Measurements from ENCODE around the gene SMYD5.
"Not testable (repeated sequence)": the region's sequence is repeated elsewhere in the genome, so short reads cannot be mapped to it uniquely, and the experiment has no call there.

Gene SMYD5

GRCh38 chr2:73259704-73260337 lies 45.8 kb downstream of the SMYD5 start:
- no peak for DNase-seq (ENCODE audit: low read depth)

DNA sequence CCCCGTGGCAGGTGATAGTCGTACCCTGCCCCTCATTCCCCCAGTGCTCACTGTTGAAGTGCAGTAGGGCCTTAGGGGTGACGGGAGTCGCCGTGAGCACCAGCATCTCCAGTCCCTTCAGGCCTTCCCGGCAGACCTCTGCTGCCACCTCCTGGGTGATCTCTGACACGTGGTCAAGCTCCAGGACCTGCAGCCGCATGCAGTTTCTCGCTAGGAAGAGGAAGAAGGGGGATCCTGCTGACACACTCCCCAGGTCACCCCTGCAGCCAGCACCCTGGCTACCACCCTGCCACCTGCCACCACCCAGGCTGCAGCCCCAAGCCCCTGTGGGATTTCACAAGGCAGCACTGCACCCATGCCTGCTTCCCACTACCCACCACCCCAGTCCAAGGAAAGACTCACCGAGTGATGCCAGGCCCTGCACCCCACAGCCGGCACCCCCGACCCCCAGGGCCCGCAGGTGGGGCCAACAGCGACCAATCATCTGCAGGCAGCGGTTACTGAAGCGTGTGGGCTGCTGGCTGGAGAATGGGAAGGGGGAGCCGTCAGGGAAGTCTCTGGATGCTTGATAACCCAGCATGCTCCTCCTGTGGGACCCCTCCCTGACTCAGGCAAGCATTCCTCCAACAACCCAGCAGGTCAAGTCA lies 46.4 kb downstream of the SMYD5 start:
- peak; percentile 60 for DNase-seq (ENCODE audit: low read depth)

- no peak for DNase-seq (ENCODE audit: low read depth)
Observed at GRCh38 chr2:73262108-73262651, 48.1 kb downstream of the SMYD5 start.

DNA sequence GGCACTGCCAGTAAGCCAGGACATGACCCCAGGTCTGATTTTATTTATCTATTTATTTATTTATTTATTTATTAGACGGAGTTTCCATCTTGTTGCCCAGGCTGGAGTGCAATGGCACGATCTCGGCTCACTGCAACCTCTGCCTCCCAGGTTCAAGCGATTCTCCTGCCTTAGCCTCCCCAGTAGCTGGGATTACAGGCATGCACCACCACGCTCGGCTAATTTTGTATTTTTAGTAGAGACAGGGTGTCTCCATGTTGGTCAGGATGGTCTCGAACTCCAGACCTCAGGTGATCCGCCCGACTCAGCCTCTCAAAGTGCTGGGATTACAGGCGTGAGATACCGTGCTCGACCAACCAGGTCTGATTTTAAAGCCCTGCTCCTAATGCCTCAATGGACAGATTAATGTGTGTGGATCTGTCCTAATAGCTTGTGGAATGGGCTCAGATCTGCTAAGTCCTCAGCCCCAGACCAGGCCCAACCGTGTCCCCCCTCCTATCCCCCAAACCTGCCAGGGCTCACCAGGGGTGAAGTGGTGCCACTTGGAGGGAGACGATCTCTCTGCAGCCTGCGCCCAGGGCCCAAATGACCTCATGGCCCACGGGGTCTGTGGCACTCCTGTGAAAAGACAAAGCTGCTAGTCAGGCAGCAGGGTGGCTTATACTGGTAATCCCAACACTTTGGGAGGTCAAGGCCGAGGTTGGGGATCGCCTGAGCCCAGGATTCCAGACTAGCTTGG lies 48.8 kb downstream of the SMYD5 start:
- not testable (repeated sequence) for DNase-seq (ENCODE audit: low read depth)

GRCh38 chr2:73263540-73264331 lies 49.7 kb downstream of the SMYD5 start:
- DNase-seq (ENCODE audit: low read depth), result no peak

DNA sequence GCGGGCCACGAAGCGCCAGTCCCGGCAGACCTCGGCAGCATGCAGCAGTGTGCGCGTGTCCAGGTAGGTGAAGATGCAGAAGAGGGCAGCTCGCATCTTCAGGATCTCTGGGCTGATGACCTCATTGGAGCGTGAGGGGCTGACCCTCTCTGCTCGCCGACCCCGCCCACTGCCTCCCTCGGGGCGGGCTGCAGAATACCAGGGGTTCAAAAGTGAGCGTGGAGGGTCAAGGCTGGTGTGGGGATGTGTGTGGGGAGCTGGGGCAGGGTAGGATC lies 50.2 kb downstream of the SMYD5 start:
- no peak for DNase-seq (ENCODE audit: low read depth)

DNA sequence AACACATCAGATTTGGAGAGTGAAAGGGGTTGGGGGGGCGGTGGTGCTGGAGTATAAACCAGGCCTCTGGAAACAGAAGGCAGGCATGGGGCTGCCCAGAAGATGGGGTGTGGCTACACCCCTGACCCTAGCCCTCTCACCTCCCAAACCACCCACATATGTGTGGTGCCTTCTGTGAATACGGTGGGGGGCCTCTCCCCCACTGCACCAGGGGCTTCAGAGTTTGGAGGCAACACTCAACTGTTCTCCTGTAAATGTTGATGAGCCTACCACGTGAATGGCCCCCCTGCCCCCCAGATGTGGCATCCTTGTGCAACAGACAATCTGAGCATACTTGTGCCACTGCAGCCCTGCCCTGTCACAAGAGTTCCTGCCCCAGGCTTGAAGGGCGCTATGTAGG lies 50.7 kb downstream of the SMYD5 start:
- DNase-seq (ENCODE audit: low read depth), result no peak

- no peak for DNase-seq (ENCODE audit: low read depth)
Observed at GRCh38 chr2:73265298-73266060, 51.4 kb downstream of the SMYD5 start.

DNA sequence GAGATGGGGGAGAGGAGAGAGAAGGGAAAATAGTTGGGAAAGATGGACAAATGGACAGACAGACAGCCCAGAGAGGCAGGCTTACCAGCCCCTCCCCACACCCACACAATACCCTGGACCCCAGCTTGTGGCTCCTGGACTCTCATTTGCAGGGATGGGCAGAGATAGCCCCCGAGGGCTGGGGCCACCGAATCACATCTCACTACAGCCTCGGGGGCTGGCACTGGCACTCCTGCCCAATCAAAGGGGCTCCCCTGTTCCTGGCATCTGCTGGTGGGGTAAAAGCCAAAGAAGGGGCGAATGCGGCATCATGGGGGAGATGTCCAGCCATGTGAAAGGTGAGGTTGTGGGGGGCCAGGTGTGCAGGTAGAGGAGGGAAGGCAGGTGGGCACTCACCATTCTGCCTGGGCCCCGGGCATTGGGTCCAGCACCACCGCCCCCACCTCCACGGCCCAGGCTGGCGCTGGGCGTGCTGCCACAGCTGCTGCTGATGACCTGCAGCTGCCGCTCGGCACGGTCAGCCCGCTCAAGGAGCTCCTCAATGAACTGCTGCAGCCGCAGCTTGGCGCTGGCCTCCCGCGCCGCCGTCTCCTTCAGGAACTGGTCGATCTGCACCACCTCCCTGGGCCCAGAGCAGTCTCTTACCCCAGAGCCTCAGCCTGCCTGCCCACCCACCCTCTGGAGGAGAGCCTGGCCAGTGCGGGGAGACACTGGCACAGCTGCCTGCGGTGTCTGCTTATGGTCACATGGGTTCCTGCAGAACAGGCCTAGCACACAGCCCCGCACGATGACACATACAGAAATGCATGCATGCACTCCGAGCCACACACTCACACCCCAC lies 52.2 kb downstream of the SMYD5 start:
- DNase-seq (ENCODE audit: low read depth), result no peak

- no peak for DNase-seq (ENCODE audit: low read depth)
Observed at GRCh38 chr2:73267008-73267407, 53.0 kb downstream of the SMYD5 start.

DNA sequence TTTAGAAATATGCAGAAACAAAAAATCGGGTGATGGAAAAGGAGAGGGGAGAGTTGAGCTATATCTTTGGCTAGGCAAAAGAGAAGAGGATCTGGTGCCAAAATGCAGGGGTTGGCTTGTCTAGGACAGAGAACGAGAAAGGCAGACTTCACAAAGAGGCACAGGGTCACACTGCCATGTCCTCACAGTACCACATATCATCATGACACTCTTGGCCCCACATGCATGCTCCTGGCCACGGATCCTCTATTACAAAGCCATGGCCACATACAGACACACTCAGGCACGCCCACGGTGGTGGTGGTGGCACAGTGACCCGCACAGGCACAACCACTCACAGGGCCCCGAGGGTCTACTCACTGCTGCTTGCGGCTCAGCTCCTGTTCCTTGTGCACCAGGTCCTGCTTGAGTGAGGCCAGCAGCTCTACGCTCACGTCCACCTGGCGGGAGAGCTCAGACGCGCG lies 54.4 kb downstream of the SMYD5 start:
- DNase-seq (ENCODE audit: low read depth), result no peak

DNA sequence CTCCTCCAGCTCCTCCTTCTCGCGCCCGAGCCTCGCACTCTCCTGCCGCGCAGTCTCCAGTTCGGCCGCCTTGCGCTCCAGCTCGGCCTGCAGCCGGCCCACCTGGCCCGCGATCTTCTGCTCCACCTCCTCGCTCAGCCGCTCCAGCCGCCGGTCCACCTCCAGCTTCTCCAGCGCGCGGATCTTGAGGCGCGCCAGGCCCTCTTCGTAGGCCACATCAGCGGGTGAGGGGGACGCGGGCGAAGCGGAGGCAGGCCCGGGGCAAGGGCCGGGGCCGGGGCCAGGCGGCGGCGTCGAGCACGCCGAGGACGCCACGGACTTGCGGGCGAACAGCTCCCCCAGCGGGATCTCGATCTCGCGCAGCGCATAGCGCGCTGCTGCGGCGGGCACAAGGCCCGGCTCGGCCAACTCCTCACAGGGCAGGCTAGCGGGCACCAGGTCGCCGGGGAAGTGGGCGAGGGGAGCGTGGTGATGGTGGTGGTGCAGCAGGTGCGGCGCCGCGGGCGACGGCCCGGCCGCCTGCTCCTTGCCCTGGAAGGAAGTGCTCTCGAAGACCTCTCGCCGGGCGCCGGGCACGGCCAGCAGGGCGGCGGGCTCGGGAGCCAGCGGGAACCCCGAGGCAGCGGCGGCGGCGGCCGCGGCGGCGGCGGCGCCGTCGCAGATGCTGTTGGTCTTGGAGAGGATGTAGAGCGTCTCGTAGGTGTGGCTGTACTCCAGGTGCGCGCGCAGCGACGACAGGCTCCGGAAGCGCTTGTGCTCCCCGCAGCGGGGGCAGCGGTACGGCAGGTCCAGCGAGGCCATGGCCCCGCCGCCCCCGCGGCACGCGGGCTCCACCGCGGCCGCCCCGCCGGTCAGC lies 55.0 kb downstream of the SMYD5 start:
- peak; percentile 30 for DNase-seq (ENCODE audit: low read depth)

- no peak for DNase-seq (ENCODE audit: low read depth)
Observed at GRCh38 chr2:73269686-73270465, 55.8 kb downstream of the SMYD5 start.

GRCh38 chr2:73272270-73272669 lies 58.2 kb downstream of the SMYD5 start:
- DNase-seq (ENCODE audit: low read depth), result no peak

All from iris pigment epithelial cell (primary cell).